ENCODE results near the gene USP30. TPM values are rescaled to one million over a fixed set of nuclear protein-coding genes. Genes with fewer than 3 reads are reported as not detected.

USP30 gene
- total and polyA plus RNA-seq, 9 of the 15 experiments (the other 6 are each of a cell fraction or from before 2014, with no cell fraction given): 1.4 to 15.2 (median 7.0) TPM

GRCh38 chr12:109033239-109034196 is 18.9 kb upstream of the USP30 start (continued):
- no peak for TF ChIP-seq LEF1 (IDR thresholded peaks at IDR 0.05)
- no peak for TF ChIP-seq MAFF (IDR thresholded peaks at IDR 0.05; ENCODE audit: low read length)
- TF ChIP-seq, protein P1, sequence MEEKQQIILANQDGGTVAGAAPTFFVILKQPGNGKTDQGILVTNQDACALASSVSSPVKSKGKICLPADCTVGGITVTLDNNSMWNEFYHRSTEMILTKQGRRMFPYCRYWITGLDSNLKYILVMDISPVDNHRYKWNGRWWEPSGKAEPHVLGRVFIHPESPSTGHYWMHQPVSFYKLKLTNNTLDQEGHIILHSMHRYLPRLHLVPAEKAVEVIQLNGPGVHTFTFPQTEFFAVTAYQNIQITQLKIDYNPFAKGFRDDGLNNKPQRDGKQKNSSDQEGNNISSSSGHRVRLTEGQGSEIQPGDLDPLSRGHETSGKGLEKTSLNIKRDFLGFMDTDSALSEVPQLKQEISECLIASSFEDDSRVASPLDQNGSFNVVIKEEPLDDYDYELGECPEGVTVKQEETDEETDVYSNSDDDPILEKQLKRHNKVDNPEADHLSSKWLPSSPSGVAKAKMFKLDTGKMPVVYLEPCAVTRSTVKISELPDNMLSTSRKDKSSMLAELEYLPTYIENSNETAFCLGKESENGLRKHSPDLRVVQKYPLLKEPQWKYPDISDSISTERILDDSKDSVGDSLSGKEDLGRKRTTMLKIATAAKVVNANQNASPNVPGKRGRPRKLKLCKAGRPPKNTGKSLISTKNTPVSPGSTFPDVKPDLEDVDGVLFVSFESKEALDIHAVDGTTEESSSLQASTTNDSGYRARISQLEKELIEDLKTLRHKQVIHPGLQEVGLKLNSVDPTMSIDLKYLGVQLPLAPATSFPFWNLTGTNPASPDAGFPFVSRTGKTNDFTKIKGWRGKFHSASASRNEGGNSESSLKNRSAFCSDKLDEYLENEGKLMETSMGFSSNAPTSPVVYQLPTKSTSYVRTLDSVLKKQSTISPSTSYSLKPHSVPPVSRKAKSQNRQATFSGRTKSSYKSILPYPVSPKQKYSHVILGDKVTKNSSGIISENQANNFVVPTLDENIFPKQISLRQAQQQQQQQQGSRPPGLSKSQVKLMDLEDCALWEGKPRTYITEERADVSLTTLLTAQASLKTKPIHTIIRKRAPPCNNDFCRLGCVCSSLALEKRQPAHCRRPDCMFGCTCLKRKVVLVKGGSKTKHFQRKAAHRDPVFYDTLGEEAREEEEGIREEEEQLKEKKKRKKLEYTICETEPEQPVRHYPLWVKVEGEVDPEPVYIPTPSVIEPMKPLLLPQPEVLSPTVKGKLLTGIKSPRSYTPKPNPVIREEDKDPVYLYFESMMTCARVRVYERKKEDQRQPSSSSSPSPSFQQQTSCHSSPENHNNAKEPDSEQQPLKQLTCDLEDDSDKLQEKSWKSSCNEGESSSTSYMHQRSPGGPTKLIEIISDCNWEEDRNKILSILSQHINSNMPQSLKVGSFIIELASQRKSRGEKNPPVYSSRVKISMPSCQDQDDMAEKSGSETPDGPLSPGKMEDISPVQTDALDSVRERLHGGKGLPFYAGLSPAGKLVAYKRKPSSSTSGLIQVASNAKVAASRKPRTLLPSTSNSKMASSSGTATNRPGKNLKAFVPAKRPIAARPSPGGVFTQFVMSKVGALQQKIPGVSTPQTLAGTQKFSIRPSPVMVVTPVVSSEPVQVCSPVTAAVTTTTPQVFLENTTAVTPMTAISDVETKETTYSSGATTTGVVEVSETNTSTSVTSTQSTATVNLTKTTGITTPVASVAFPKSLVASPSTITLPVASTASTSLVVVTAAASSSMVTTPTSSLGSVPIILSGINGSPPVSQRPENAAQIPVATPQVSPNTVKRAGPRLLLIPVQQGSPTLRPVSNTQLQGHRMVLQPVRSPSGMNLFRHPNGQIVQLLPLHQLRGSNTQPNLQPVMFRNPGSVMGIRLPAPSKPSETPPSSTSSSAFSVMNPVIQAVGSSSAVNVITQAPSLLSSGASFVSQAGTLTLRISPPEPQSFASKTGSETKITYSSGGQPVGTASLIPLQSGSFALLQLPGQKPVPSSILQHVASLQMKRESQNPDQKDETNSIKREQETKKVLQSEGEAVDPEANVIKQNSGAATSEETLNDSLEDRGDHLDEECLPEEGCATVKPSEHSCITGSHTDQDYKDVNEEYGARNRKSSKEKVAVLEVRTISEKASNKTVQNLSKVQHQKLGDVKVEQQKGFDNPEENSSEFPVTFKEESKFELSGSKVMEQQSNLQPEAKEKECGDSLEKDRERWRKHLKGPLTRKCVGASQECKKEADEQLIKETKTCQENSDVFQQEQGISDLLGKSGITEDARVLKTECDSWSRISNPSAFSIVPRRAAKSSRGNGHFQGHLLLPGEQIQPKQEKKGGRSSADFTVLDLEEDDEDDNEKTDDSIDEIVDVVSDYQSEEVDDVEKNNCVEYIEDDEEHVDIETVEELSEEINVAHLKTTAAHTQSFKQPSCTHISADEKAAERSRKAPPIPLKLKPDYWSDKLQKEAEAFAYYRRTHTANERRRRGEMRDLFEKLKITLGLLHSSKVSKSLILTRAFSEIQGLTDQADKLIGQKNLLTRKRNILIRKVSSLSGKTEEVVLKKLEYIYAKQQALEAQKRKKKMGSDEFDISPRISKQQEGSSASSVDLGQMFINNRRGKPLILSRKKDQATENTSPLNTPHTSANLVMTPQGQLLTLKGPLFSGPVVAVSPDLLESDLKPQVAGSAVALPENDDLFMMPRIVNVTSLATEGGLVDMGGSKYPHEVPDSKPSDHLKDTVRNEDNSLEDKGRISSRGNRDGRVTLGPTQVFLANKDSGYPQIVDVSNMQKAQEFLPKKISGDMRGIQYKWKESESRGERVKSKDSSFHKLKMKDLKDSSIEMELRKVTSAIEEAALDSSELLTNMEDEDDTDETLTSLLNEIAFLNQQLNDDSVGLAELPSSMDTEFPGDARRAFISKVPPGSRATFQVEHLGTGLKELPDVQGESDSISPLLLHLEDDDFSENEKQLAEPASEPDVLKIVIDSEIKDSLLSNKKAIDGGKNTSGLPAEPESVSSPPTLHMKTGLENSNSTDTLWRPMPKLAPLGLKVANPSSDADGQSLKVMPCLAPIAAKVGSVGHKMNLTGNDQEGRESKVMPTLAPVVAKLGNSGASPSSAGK (IDR thresholded peaks at IDR 0.05): no peak

Data from K562 (cell line).